CD4-positive, alpha-beta memory T cell (primary cell): ENCODE results near the gene TENT4B. TPM values are rescaled to one million over a fixed set of nuclear protein-coding genes. Genes with fewer than 3 reads are reported as not detected.

Experiments
- CTCF ChIA-PET: fragments of 350-600 bp; sonication (Branson Sonifier 250); formaldehyde crosslinking; loops from one replicate; lab custom pipeline; 2021; ENCODE audit warnings: inconsistent platforms; ENCODE audit not compliant: partially characterized antibody; lab: Charles Lee
- POLR2A ChIA-PET: fragments of 350-600 bp; sonication (Branson Sonifier 250); formaldehyde crosslinking; loops from one replicate; lab custom pipeline; 2021; ENCODE audit not compliant: partially characterized antibody; lab: Charles Lee
- DNase-seq, 5 donors: peaks; one replicate each; pipeline versions ENCODE4 v3.0.0 to v3.0.0-alpha.2; 2020 to 2022; ENCODE audit warnings: mixed read lengths in 1 of 5
- H3K27ac ChIP-seq: one replicate; pipeline ENCODE4 v1.7.0; 2013; ENCODE audit warnings: low read depth, low read length
- H3K27me3 ChIP-seq: 2 replicates; pipeline ENCODE4 v1.7.0; 2013; ENCODE audit warnings: mild to moderate bottlenecking, low read length, moderate library complexity; ENCODE audit not compliant: insufficient read depth
- H3K36me3 ChIP-seq: 2 replicates; pipeline ENCODE4 v1.7.0; 2013; ENCODE audit warnings: mild to moderate bottlenecking, low read length, moderate library complexity; ENCODE audit not compliant: insufficient read depth
- H3K4me1 ChIP-seq: 2 replicates; pipeline ENCODE4 v1.7.0; 2013; ENCODE audit warnings: mild to moderate bottlenecking, low read length, moderate library complexity; ENCODE audit not compliant: insufficient read depth
- H3K4me3 ChIP-seq, 2 donors: one replicate each; pipeline ENCODE4 v1.7.0; 2013; ENCODE audit warnings: low read length in 2 of 2, mild to moderate bottlenecking in 1 of 2
- H3K9me3 ChIP-seq, 2 donors: one replicate each; pipeline ENCODE4 v1.7.0; 2013; ENCODE audit warnings: low read length in 2 of 2, control low read depth in 1 of 2; ENCODE audit not compliant: control insufficient read depth in 1 of 2
- H3K27ac Mint-ChIP-seq, 7 donors: one replicate each; pipeline ENCODE4 v1.8.0; 2020 to 2021; ENCODE audit warnings: mixed read lengths in 7 of 7, mild to moderate bottlenecking in 6 of 7, inconsistent platforms in 3 of 7, moderate library complexity in 3 of 7
- H3K27me3 Mint-ChIP-seq, 2 donors: one replicate each; pipeline ENCODE4 v1.8.0; 2020 to 2021; ENCODE audit warnings: mixed read lengths in 2 of 2
- H3K36me3 Mint-ChIP-seq, 2 donors: one replicate each; pipeline ENCODE4 v1.8.0; 2020 to 2021; ENCODE audit warnings: mixed read lengths in 2 of 2, inconsistent platforms in 1 of 2, mild to moderate bottlenecking in 1 of 2
- H3K4me1 Mint-ChIP-seq, 4 donors: one replicate each; pipeline ENCODE4 v1.8.0; 2020 to 2021; ENCODE audit warnings: mixed read lengths in 4 of 4, mild to moderate bottlenecking in 1 of 4
- H3K4me3 Mint-ChIP-seq, 8 donors: one replicate each; pipeline ENCODE4 v1.8.0; 2020 to 2021; ENCODE audit warnings: mixed read lengths in 8 of 8, mild to moderate bottlenecking in 7 of 8, moderate library complexity in 6 of 8, inconsistent platforms in 3 of 8
- H3K9me3 Mint-ChIP-seq, 8 donors: one replicate each; pipeline ENCODE4 v1.8.0; 2020 to 2021; ENCODE audit warnings: mixed read lengths in 8 of 8, mild to moderate bottlenecking in 5 of 8, inconsistent platforms in 3 of 8, moderate library complexity in 1 of 8
- intact Hi-C: fragments of 100-400 bp; cut with micrococcal nuclease; formaldehyde crosslinking; loops from one replicate; pipeline ENCODE4 v1.15.1; 2023
- polyA plus RNA-seq, 2 donors: library from polyadenylated mRNA; unstranded; fragments of 300-500 nt; fragmentation: Illumina TruSeq; gene quantifications; one replicate each; pipeline ENCODE4 v1.2.3, GENCODE V29; 2021
- total RNA-seq, 2 experiments: library from RNA; stranded (reverse); gene quantifications; one replicate each; pipeline ENCODE4 v1.2.3, GENCODE V29; 2021

The TENT4B gene
- total and polyA plus RNA-seq, 4 experiments from 2014 or later = 2.7 to 23.5 (median 15.2) TPM

- no peaks in the 10 kb centered on the region for H3K36me3 ChIP-seq
- no peak for DNase-seq
- Mint-ChIP-seq H3K4me3 (peak overlapping the region in 2 of 8 donors; percentile 20 to 25), H3K27ac (no peak overlapping the region), H3K36me3 (no peaks in the 10 kb centered on the region), H3K9me3 (no peaks in the 10 kb centered on the region), H3K4me1 (peaks cover 36 to 72% (median 59%) of the 10 kb centered on the region in 4 donors), H3K27me3 (no peaks in the 10 kb centered on the region)
- intact Hi-C loops = no loop called here
- no peak overlapping the region for H3K4me3 ChIP-seq
- peaks cover 37% of the 10 kb centered on the region for H3K4me1 ChIP-seq
- H3K9me3 ChIP-seq = no peaks in the 10 kb centered on the region
- H3K27me3 ChIP-seq = no peaks in the 10 kb centered on the region
- no peak overlapping the region for H3K27ac ChIP-seq
- ChIA-PET POLR2A (no interaction called here), CTCF (interaction anchor here (2.2 to 2.5 kb wide), 2 partner anchors 10 to 176 kb away, joined by 13 to 21 read pairs; partner anchors contain the start of gene CNEP1R1)
Observed at GRCh38 chr16:50201787-50202186, 48.7 kb downstream of the TENT4B start.

GRCh38 chr16:50202926-50203624, 50.0 kb downstream of the TENT4B start:
- Mint-ChIP-seq H3K4me3 (peak overlapping the region in 2 of 8 donors; percentile 27 to 41), H3K27me3 (no peaks in the 10 kb centered on the region), H3K27ac (peak overlapping the region; percentile 5 to 89 (median 71)), H3K4me1 (peaks cover 32 to 64% (median 55%) of the 10 kb centered on the region in 4 donors), H3K9me3 (no peaks in the 10 kb centered on the region), H3K36me3 (no peaks in the 10 kb centered on the region)
- Histone ChIP-seq H3K4me3 (no peak overlapping the region), H3K4me1 (peaks cover 27% of the 10 kb centered on the region), H3K36me3 (no peaks in the 10 kb centered on the region), H3K27me3 (no peaks in the 10 kb centered on the region), H3K27ac (no peak overlapping the region), H3K9me3 (no peaks in the 10 kb centered on the region)
- POLR2A ChIA-PET = no interaction called here
- DNase-seq = no peak
- CTCF ChIA-PET = interaction anchor here (1.5 to 2.5 kb wide), 2 partner anchors 8 to 10 kb away, joined by 4 to 21 read pairs; no protein-coding TSS in a partner anchor
- intact Hi-C loops = no loop called here

- Histone ChIP-seq H3K36me3 (no peaks in the 10 kb centered on the region), H3K27me3 (no peaks in the 10 kb centered on the region), H3K9me3 (no peaks in the 10 kb centered on the region), H3K4me1 (peaks cover 27% of the 10 kb centered on the region), H3K4me3 (no peak overlapping the region), H3K27ac (no peak overlapping the region)
- Mint-ChIP-seq H3K9me3 (no peaks in the 10 kb centered on the region), H3K36me3 (no peaks in the 10 kb centered on the region), H3K27me3 (no peaks in the 10 kb centered on the region), H3K4me3 (peak overlapping the region in 2 of 8 donors; percentile 2 to 5), H3K4me1 (peaks cover 31 to 64% (median 54%) of the 10 kb centered on the region in 4 donors), H3K27ac (peak overlapping the region in 4 of 7 donors; percentile 24 to 69 (median 34))
- CTCF ChIA-PET = interaction anchor here (1.5 kb wide), 1 partner anchor 11 kb away, joined by 4 read pairs; no protein-coding TSS in a partner anchor
- no peak for DNase-seq
- intact Hi-C loops = no loop called here
- POLR2A ChIA-PET = interaction anchor here (0.6 kb wide), 1 partner anchor 52 kb away, joined by 3 read pairs; no protein-coding TSS in a partner anchor
Observed at GRCh38 chr16:50203681-50204080, 50.6 kb downstream of the TENT4B start.

- no peaks in the 10 kb centered on the region for H3K9me3 Mint-ChIP-seq
- ChIA-PET POLR2A (interaction anchor here (0.6 kb wide), 1 partner anchor 53 kb away, joined by 3 read pairs; no protein-coding TSS in a partner anchor), CTCF (interaction anchor here (1.5 kb wide), 1 partner anchor 12 kb away, joined by 4 read pairs; no protein-coding TSS in a partner anchor)
- Histone ChIP-seq H3K27ac (no peak overlapping the region), H3K4me3 (no peak overlapping the region), H3K4me1 (peaks cover 21% of the 10 kb centered on the region), H3K9me3 (no peaks in the 10 kb centered on the region), H3K36me3 (no peaks in the 10 kb centered on the region), H3K27me3 (no peaks in the 10 kb centered on the region)
- peaks cover 27 to 55% (median 48%) of the 10 kb centered on the region in 4 donors for H3K4me1 Mint-ChIP-seq
- no peaks in the 10 kb centered on the region for H3K36me3 Mint-ChIP-seq
- H3K4me3 Mint-ChIP-seq = peak overlapping the region in 1 of 8 donors; percentile 8
- intact Hi-C loops = no loop called here
- peak overlapping the region in 4 of 7 donors; percentile 5 to 85 (median 47) for H3K27ac Mint-ChIP-seq
- no peaks in the 10 kb centered on the region for H3K27me3 Mint-ChIP-seq
- DNase-seq = no peak
Observed at GRCh38 chr16:50204453-50205108, 51.5 kb downstream of the TENT4B start.

GRCh38 chr16:50207652-50208051, 54.5 kb downstream of the TENT4B start:
- Mint-ChIP-seq H3K9me3 (no peaks in the 10 kb centered on the region), H3K27me3 (no peaks in the 10 kb centered on the region), H3K27ac (peak overlapping the region in 4 of 7 donors; percentile 27 to 92 (median 56)), H3K4me1 (peaks cover 31 to 51% (median 43%) of the 10 kb centered on the region in 4 donors), H3K4me3 (no peak overlapping the region), H3K36me3 (peaks cover 4 to 21% of the 10 kb centered on the region in 2 donors)
- CTCF ChIA-PET = interaction anchor here (1.0 to 7.0 kb wide), 4 partner anchors 9 to 599 kb away, joined by 3 to 121 read pairs (median 23); partner anchors contain the start of gene CNEP1R1
- POLR2A ChIA-PET = interaction anchor here (1.6 kb wide), 1 partner anchor 11 kb away, joined by 5 read pairs; no protein-coding TSS in a partner anchor
- intact Hi-C loops = no loop called here
- no peak overlapping the region for H3K27ac ChIP-seq
- no peak overlapping the region for H3K4me3 ChIP-seq
- peaks cover 11% of the 10 kb centered on the region for H3K4me1 ChIP-seq
- H3K27me3 ChIP-seq = no peaks in the 10 kb centered on the region
- peaks cover 11% of the 10 kb centered on the region for H3K36me3 ChIP-seq
- H3K9me3 ChIP-seq = no peaks in the 10 kb centered on the region
- no peak for DNase-seq

- H3K27ac Mint-ChIP-seq = peak overlapping the region in 6 of 7 donors; percentile 25 to 92 (median 42)
- H3K4me1 Mint-ChIP-seq = peaks cover 26 to 42% (median 36%) of the 10 kb centered on the region in 4 donors
Observed at GRCh38 chr16:50208460-50208931, 55.4 kb downstream of the TENT4B start.

More at GRCh38 chr16:50208460-50208931, 55.4 kb downstream of the TENT4B start:
- H3K27me3 ChIP-seq = no peaks in the 10 kb centered on the region
- no peak overlapping the region for H3K27ac ChIP-seq
- CTCF ChIA-PET = interaction anchor here (0.9 to 7.0 kb wide), 5 partner anchors 10 to 598 kb away, joined by 3 to 121 read pairs (median 3); partner anchors contain the start of gene CNEP1R1
- DNase-seq = no peak
- H3K27me3 Mint-ChIP-seq = no peaks in the 10 kb centered on the region
- peaks cover 14% of the 10 kb centered on the region for H3K36me3 ChIP-seq
- peaks cover 4% of the 10 kb centered on the region for H3K4me1 ChIP-seq
- H3K4me3 ChIP-seq = no peak overlapping the region
- POLR2A ChIA-PET = interaction anchor here (1.6 kb wide), 1 partner anchor 12 kb away, joined by 5 read pairs; no protein-coding TSS in a partner anchor
- H3K36me3 Mint-ChIP-seq = peaks cover 4 to 28% of the 10 kb centered on the region in 2 donors
- intact Hi-C loops = no loop called here
- H3K4me3 Mint-ChIP-seq = no peak overlapping the region
- no peaks in the 10 kb centered on the region for H3K9me3 Mint-ChIP-seq
- no peaks in the 10 kb centered on the region for H3K9me3 ChIP-seq
